HG03571 (cell line): ENCODE results near the gene HYOU1.
"Not testable (repeated sequence)": the region's sequence is repeated elsewhere in the genome, so short reads cannot be mapped to it uniquely, and the experiment has no call there.

ENCODE experiments used
- ATAC-seq: cut with Tn5 transposase; IDR thresholded peaks from one replicate; pipeline ENCODE4 v1.9.1; 2021; ENCODE audit not compliant: unreplicated experiment

The HYOU1 gene

DNA sequence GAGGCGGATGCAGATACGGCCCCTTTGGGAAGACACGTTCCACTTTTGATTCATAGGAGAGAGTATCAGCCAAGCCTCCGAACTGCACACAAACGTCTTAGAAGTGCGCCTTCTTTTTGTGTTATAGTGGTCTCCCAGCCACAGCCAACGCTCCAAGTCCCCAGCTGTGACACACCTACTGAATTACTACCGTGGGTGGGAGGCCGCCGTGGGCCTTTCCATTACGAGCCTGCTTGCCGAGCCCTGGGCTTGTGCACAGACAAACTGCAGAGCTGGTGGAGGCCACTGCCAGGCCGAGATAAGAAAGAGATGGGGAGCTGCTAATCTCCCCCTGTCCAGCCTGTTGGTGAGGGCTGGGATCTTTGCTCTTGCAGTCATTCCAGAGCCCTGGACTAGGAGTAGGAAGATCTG lies 28.4 kb upstream of the HYOU1 start:
- peak; percentile 2 for ATAC-seq

DNA sequence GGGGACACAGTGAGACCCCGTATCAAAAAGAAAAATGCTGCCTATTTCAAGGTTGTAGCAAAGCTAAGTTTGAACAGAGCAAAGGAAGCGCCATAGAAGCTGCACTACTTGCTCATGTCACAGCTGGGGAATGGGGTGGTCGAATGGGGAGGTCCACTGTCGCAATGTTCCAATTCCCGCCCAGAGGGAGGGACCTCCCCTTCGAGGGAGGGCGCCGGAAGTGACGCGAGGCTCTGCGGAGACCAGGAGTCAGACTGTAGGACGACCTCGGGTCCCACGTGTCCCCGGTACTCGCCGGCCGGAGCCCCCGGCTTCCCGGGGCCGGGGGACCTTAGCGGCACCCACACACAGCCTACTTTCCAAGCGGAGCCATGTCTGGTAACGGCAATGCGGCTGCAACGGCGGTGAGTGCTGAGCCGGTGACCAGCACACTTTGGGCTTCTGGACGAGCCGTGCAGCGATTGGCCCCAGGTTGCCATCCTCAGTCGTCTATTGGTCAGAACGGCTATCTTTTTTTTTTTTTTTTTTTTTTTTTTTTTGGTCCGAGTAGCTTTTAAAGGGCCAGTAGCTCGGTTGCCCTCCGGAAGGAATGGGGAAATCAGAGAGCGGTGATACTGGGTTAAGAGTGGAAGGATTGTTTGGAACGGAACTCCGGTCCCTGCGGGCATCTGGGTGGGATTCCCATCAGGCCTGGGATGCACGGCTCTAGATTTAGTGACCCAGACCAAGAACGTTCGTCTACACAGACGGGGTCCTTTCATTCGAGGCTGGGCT lies 27.8 kb upstream of the HYOU1 start, which contains the start of gene HMBS:
TSS of gene HMBS (plus strand) at position 219 of the 774 bp plus-strand sequence. CDS start at position 372, 153 bp downstream.
- ATAC-seq: peak; percentile 86

DNA sequence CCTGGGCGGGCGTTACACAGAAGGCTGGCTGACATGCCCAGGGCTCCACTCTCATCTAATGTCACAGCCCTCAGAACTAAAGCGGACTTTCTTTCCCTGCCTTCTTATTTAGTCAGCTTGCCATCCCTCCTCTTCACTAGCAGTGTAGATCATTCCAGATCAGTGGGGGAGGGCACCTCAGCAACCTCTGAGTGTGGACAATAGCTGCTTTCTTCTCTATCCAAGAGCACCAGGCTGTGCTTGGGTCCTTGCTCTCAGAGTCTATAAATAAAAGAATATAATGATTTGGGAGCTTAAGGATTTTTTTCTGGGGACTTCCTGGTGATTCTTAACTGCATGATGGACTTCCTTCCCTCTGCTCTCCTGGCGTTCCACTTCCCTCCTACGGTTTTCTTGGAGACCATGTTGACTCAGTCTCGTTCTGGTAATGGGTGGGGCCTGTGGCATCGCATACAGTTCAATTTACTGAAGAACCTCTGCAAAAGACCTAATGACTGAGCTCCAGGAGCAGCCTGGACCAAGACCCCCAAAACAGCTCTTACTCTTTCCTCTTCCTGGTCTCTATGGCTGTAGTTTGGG lies 24.8 kb upstream of the HYOU1 start:
- no peak for ATAC-seq

DNA sequence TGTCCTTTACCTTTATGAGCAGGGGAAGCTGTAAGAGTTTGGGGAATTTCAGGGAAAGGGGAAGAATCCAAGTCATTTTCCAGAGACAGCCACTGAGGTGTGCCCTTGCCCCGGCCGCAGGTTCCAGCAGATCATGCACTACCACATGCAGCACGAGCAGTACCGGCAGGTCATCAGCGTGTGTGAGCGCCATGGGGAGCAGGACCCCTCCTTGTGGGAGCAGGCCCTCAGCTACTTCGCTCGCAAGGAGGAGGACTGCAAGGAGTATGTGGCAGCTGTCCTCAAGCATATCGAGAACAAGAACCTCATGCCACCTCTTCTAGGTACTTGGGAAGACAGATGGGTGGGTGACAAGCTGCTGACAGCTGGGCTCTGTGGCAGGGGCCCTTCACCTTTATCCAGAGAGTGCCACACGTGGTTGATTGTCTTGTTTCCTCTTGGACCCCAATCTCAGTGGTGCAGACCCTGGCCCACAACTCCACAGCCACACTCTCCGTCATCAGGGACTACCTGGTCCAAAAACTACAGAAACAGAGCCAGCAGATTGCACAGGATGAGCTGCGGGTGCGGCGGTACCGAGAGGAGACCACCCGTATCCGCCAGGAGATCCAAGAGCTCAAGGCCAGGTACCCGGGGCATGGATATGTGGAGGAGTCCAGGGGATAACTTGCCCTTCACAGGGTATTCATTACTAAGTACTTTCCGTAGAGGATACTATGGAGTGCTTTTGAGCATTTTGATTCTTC lies 21.8 kb upstream of the HYOU1 start:
- ATAC-seq: no peak

DNA sequence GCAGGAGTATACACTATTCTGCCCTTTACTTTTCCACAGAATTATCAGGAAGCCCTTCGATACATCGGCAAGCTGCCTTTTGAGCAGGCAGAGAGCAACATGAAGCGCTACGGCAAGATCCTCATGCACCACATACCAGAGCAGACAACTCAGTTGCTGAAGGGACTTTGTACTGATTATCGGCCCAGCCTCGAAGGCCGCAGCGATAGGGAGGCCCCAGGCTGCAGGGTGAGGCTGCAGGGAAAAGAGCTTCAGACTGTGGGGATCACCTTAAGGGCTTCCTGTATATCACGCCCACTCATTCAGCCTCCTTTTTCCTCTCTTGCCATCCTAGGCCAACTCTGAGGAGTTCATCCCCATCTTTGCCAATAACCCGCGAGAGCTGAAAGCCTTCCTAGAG lies 20.8 kb upstream of the HYOU1 start:
- ATAC-seq: no peak

DNA sequence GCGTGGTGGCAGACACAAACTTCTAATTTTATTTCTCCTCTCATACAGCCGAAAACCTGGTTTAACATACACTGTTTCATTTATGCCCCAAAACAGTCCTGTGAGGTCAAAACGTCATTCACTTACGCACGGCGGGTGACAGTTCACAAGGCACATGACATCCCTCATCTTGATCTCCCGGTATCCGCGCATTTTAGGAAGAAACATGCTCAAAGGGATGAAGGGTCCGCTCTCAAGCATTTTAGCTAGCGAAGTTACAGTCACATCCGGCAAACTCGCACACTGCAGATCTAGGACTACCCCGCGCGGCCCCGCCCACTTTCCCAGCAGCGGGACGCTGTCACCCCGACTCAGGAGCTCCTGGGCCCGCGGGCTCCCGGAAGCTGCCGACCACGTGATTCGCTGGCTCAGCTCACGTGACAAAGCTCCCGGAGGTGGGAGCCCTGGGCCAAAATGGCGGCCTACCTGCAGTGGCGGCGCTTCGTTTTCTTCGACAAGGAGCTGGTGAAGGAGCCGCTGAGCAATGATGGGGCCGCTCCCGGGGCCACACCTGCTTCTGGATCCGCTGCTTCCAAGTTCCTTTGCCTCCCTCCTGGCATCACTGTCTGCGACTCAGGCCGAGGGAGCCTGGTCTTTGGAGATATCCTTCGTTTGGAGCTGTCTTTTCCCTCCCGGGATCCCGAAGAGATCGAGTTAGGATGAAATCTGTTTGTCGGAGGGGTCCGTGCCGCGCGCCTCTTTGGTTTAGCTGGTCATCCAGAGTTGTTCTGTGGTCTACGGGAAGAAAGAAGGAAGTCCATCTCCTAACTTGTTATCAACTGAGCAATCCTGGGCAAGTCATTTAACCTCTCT lies 10.6 kb upstream of the HYOU1 start, which contains the start of gene VPS11:
TSS of gene VPS11 (plus strand) at position 448 of the 852 bp plus-strand sequence. CDS start at position 454, 6 bp downstream.
- ATAC-seq: peak; percentile 87

DNA sequence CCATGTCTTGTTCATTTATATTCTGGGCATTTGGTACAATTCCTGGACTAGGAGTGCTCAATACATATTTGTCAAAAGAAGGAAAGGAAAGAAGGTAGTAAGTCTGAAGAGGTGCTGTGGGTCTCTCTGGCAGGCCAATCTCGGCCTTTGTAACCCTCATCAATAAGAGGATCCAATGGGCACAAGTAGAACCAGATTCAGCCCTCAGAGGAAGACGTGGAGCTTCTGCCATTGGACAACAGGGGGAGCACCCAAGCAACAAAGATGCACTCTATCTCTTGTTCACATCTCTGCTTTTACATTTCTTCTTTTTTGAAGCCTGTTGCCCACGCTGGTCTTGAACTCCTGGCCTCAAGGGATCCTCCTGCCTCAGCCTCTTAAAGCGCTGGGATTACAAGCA lies 8.4 kb upstream of the HYOU1 start:
- ATAC-seq: no peak

DNA sequence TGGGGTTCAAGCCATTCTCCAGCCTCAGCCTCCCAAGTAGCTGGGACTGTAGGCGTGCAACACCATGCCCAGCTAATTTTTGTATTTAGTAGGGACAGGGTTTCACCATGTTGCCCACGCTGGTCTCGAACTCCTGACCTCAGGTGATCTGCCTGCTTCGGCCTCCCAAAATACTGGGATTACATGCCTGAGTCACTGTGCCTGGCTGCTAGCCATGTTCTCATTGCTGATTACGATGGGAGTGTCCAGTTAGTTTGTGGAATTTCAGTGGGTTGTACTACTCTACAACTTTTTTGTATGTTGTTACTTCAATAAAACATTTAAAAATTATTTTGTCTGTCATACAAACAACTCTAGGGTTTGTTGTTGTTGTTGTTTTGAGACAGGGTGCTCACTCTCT lies 5.8 kb upstream of the HYOU1 start:
- ATAC-seq: no peak

DNA sequence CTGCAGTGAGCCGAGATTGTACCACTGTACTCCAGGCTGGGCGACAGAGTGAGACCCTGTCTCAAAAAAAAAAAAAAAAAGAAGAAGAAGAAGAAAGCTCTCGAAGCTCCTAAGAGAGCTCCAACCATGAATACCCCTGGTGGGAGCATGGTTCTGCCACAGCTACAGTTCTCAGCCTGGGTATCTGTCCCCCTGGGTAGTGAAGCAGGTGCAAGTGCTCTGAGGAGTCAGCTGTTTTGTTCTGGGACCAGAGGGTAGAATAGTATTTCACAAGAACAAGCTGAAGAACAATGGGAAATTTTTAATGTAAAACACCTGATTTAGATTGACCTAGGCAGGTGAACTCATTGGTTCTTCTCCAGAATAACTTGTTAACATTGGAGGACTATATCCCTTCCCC lies 4.3 kb upstream of the HYOU1 start:
- no peak for ATAC-seq

DNA sequence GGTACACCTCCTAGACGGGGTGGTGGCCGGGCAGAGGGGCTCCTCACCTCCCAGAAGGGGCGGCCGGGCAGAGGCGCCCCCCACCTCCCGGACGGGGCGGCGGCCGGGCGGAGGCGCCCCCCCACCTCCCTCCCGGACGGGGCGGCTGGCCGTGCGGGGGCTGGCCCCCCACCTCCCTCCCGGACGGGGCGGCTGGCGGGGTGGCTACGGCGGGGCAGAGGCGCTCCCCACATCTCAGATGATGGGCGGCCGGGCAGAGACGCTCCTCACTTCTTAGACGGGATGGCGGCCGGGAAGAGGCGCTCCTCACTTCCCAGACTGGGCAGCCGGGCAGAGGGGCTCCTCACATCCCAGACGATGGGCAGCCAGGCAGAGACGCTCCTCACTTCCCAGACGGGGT lies 2.1 kb upstream of the HYOU1 start:
- not testable (repeated sequence) for ATAC-seq

DNA sequence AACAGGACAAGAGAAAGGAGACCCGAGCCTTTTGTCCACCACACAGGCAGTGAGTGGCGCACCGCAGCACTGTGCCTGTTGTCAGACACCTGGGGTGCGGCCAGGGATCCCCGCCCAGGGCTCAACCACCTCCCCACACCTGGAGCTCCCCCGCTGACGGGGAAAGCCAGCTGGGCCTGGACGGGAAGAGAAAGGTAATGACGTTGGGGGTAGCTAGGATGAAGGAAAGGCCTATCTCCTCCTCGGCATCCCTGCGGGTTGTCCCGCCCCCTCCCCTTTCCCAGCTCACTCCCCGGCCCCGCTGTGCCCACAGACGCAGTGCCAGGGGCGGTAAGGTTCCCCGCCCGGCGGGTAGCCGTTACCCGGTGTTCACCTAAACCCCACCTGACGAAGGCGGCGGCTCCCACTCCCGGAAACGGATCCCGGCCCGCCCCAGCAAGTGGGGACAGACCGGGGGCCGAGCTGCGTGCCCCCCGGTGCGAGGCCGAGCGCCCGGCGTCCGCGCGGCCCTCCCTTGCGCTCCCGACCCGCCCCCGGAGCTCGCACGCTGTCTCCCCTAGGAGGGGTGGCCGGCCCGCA lies 495 bp downstream of the HYOU1 start:
- no peak for ATAC-seq

DNA sequence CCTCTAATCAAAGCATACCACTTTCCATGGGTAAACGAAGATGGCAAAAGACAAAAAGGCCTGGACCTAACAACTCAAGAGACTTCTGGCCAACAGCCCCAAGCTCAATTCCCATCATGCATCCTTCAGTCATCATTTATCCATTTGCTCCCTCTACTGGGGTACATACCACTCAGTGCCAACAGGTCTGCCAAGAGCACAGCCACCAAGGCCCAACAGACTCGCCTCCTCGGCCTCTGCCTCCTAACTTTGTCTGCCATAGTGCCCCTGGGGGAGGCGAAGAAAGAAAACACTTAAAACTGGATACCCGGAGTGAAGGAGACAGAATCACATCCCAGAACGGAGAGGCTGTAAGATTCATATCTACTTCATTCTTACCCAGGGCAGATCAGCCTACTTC lies 1.1 kb downstream of the HYOU1 start:
- no peak for ATAC-seq

DNA sequence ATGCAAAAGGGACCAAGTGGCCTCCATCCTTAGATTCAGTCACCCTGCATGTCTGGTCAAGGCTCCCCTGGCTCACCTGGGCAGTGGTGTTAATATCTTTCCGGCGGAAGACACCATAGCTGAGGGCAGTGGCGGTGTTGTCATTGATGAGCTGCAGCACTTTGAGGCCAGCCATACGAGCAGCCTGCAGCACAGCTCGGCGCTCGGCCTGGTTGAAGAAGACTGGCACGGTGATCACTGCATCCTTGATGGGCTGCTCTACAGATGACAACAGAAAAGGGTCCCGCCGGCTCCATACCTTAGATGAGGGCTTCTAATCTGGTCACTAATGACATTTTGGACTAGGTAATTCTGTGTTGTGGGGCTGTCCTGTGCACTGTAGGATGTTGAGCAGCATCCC lies 2.6 kb downstream of the HYOU1 start:
- no peak for ATAC-seq

DNA sequence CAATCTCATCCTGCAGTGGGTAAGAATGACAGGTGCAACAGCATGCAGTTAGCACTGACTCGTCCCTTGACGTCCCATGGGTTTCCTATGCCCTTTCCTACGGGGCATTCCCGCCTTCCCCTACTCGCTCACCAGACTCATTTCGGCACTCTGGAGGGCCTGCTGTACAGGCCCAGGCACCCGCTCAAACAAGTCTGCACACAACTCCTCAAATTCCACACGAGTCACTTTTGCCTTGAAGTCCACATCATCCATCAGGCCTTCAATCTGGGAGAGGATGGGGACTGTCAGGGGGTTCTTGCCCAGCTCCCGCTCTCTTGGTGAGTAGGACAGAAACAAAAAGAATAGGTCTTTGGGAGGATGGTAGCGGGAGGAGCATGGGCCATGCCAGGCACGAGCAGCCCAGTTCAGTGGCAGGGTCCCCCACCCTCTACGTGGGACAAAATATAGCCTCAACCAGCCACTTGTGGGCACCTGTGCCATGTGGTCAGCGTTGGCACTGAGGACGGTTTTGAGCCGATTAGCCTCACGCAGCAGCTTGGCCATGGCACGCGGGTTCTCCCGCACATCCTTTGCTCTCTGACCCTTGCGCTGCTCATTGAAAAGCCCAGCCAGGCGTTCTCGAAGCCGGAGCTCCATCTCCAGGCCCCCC lies 4.7 kb downstream of the HYOU1 start:
- ATAC-seq: no peak

DNA sequence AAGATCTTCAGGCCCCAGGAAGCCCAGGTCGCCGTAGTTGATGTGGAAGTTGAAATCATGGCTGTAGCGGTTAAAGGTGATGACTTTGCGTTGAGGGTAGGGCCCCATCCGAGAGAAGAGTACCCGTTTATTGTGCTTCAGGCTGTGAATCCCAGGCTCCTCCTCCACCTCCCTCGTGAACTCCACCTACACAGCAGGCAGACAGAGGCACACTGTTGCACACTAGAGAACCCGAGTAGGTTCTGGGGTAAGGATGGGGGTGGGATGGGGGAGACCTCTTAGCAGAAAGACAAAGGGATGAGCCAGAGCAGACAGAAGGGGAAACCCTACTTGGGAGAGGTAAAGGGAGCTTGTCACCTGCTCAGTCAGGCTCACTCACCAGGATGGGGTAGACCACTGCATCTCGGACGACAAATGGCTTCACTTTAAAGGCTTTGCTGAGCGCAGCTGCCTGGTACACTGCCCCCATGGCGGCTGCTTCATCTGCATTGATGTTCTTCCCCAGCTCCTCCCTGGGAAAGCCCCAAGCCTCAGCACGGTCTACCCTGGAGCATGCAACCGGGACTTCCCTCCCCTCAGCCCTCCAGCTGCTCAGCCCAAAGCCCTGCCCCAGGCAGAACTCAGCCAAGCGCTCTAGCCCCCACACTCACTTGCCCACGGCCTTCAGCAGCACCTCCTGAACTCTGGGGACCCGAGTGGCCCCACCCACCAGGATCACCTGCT lies 5.4 kb downstream of the HYOU1 start:
- ATAC-seq: no peak

DNA sequence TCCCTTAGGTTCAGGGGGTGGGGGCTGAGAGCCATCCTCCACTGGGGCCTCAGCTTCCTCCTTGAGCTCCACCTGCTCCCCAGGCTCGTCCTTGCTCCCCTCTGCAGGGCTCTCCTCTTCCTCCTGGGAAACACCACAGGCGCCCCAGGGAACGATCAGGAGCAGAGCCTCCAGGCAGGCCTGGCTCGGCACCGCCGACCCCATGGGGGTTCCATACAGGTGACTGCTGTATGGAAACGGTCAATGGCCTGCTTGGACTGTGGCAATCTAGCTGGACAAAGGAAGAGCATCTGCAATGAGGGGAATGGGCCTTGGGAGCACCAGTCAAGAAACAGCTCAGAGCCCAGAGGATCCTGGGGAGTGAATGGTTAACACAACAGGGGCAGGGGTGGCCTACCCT lies 7.9 kb downstream of the HYOU1 start:
- ATAC-seq: no peak

DNA sequence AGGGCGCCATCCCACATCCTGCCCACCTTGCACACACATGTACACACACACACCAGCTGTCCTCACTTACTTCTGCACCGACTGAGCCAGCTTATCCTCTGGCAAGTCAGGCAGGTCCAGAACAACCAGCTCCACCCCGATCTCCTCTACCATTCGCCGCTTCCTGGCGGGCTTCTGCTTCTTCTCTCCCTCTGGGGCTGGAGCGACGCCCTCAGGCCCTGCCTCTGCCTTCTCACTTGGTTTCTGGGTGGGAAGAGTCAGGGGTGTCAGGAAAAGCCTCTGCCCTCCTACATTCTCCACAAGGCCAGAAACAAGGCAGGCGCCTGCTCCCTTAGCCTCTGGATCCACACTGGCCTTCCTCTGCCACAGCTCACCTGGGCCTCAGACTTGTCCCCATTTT lies 8.4 kb downstream of the HYOU1 start:
- ATAC-seq: no peak

DNA sequence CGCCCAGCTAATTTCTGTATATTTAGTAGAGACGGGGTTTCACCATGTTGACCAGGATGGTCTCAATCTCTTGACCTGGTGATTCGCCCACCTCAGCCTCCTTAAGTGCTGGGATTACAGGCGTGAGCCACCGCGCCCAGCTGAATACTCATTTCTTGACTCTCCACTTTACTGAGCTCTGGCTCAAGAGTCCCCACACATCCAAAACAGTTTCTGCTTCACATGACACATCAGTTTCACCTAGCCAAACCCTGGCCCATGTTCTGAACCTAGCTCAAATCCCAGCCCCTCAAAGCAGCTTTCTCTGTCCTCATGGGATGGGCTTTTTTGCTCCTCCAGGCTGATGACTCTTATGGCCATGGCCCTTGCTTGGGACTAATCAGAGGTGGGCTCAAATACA lies 9.8 kb downstream of the HYOU1 start:
- ATAC-seq: no peak

DNA sequence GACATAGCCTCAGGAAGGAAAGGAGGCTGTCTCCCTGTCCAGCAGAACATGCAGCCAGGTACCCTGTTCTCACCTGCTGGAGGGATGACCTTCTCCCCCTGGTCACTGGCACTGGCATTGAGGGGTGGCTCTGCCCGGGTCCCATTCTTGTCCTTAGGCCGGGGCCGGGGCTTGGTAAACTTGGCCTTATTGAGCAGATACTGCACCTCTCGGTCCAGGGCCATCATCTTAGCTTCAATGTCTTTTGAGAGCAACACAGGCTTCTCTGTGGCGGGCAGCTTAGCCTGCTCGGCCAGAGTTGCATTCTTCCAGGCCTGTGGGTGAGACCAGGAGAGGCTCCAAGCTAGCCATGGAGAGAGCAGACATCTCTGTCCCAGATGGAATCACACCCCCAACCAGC lies 10.5 kb downstream of the HYOU1 start:
- ATAC-seq: no peak

DNA sequence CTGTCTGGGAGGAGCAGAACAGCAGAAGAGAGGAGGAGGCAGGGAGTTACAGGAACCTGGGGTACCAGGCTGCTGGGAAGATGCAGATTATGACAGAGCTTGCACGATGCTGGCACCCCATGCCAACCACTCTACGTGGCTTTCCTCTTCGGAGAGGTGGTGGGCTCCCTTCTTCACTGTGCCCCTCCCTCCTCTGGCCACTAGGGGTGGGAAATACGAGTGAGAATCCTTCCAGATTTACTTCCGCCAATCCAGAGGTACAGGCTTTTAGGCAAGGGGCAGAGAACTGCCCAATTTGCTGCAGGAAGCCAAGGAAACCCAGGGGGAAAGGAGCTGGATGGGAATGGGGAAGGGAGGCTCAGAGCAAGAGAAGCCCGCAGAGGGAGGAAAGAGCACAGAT lies 12.3 kb downstream of the HYOU1 start:
- no peak for ATAC-seq
